Daoy (cell line): ENCODE data around the gene NBEAL1. TPM values are rescaled to one million over a fixed set of nuclear protein-coding genes. Genes with fewer than 3 reads are reported as not detected.
"Not testable (repeated sequence)": the region's sequence is repeated elsewhere in the genome, so short reads cannot be mapped to it uniquely, and the experiment has no call there.

Source experiments
- DNase-seq: peaks from one replicate; pipeline ENCODE4 v3.0.0-alpha.2; 2015; ENCODE audit warnings: low read depth
- total RNA-seq: library from RNA; depleted of rRNA; stranded (reverse); fragments of >200 nt; shearing (Covaris generic); gene quantifications from 2 replicates; pipeline ENCODE4 v1.2.3, GENCODE V29; 2014

The NBEAL1 gene
- total RNA-seq, 1 experiment from 2014 or later: 17.6 TPM

- DNase-seq: not testable (repeated sequence)
Measured at GRCh38 chr2:203110496-203110895, 95.8 kb downstream of the NBEAL1 start.

GRCh38 chr2:203112342-203112741 is 97.7 kb downstream of the NBEAL1 start:
- DNase-seq: no peak

GRCh38 chr2:203115201-203115700 is 100.6 kb downstream of the NBEAL1 start:
- DNase-seq: not testable (repeated sequence)

DNA sequence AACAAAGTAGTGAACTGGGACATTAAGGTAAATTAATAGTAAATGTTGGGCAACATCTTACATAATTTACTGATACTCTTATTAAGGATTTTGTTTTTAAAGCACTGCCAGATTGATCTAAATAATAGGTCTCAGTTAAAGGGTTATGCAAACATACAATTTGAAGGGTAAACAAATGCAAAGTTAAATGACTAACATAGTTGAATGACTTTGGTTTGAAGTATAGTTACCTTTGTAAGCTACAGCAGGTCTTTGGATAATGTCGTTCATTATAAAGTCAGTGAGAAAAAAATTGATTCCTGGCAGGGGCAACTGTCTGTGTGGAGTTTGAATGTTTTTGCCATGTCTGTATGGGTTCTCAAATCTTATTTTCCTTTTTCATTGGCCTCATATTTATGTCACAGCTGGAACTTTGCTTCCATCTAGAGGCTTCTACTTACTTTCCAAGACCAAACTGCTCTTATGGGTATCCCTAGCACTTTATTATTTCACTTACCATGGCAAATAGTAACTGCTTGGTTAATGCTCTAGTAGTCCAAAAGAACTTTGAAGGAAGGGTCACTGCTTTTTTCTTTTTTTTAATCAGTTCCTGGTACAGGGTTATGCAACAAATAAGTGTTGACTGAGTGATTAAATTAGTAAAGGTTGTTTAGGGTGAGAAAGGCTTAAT is 107.8 kb downstream of the NBEAL1 start:
- DNase-seq: no peak

DNA sequence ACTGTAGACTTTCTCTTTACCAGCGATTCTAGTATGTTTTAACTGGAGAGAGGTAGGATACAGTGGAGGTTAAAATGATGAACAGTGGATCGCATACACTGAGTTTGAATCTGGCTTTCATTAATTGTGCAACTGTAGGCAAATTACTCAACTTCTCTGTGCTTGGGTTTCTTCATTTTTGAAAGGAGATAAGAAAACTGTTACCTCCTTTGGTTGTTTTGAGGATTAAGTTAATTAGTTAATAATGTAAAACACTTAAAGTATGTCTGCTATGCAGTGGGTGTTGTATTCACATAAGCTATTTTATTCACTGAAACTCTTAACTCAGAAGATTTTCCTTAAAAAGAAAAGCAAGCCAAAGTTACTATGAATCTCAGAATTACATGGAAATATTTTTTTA is 112.3 kb downstream of the NBEAL1 start:
- no peak for DNase-seq

DNA sequence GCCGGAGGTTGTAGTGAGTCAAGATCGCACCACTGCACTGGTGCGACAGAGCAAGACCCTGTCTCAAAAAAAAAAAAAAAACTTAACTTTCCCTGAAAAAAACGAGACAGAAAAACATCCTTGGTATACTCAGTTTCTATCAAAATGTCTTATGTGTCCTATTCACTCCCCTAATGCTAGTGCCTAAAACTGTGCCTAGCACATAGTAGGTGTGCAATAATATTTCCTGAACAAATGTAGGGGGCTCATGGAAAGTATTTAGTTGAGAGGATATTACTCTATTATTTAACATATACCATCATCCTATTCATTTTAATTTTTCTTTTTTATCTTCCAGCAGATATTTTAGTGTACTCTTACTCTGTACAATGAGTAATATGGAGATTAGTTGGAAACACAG is 120.4 kb downstream of the NBEAL1 start:
- no peak for DNase-seq

- no peak for DNase-seq
Measured at GRCh38 chr2:203143391-203143790, 128.7 kb downstream of the NBEAL1 start.

DNA sequence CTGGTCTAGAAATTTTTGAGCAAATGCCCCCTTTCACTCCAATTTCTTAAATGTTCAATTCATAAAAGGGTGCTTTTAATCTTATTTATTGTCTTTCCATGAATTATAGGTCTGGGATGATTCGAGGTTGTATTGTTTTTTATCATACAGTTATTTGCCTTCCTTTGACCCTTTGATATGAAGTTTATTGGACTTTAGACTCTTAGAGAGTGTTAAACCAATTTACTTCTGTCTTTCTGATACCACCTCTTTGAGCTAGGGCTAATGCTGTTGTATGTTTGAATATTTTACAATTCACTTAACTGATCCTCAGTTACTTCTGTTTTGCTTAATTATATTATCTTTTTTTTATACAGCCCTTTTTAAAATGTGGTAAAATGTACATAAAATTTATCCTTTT is 134.5 kb downstream of the NBEAL1 start:
- no peak for DNase-seq

- no peak for DNase-seq
Measured at GRCh38 chr2:203155406-203155805, 140.7 kb downstream of the NBEAL1 start.

GRCh38 chr2:203162722-203163121 is 148.0 kb downstream of the NBEAL1 start:
- DNase-seq: not testable (repeated sequence)

DNA sequence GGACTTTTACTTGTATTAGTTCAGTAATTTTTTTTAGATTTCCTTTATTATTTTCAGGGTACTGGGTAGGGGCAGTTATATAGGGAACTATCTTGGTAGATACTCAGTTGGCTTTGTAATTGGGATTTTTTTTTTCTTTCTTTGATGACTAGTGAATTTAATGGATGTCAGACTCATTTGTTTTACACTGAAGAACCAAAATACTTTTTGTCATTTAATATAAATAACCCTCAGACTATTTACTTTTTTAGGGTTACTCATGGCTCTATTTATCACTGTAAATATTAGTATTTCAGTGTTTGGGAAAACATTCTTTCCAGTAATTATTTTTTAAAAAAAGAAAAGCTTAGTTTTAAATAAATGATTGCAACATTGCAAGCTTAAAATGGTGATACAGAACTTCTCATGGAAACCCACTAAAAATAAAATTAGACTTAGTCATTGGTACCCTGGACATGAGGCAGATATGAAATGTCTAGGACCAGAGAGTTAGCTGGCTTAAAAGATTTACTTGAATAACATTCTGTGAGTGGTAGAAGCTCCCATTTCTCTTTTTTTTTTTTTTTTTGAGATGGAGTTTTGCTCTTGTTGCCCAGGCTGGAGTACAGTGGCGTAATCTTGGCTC is 149.7 kb downstream of the NBEAL1 start:
- DNase-seq: no peak

- no peak for DNase-seq
Measured at GRCh38 chr2:203167751-203168150, 153.1 kb downstream of the NBEAL1 start.

DNA sequence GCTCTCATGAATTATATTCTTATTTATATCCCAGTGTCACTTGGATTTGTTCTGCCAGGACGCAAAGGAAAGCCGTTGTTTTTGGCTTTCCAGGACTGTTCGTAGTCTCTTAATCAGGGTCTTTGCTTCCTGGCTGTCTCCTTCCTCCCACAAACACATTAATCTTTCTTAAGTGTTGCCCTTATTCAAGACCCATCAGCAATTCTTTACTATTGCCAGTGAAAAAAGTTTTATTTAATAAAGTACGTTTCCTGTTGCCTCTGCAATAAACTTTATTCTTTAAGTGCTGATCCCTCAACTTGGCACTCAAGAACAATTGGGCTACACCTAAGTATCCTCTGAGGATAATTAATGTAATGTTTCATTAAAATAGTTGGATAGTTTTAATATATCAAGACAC is 155.8 kb downstream of the NBEAL1 start:
- no peak for DNase-seq

DNA sequence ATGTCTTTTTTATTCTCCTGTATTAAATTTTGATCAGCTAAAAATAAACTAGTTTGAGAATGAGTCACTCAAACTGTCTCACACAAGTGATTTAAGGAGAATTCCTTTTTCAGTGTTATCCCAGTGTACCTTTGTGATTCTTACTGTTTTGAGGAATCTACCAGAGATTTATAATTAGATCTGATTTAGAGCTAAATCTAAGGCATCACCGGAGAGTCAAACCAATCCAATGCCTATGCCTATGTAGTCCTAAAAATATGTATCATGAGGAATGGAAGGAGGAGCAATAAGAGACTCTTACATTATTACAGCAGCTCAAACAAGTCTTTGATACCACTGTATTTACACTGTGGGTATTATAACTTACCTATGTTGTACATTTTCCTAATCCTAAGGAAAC is 160.7 kb downstream of the NBEAL1 start:
- no peak for DNase-seq

- DNase-seq: no peak
Measured at GRCh38 chr2:203177361-203177760, 162.7 kb downstream of the NBEAL1 start.

- no peak for DNase-seq
Measured at GRCh38 chr2:203185864-203186263, 171.2 kb downstream of the NBEAL1 start.

DNA sequence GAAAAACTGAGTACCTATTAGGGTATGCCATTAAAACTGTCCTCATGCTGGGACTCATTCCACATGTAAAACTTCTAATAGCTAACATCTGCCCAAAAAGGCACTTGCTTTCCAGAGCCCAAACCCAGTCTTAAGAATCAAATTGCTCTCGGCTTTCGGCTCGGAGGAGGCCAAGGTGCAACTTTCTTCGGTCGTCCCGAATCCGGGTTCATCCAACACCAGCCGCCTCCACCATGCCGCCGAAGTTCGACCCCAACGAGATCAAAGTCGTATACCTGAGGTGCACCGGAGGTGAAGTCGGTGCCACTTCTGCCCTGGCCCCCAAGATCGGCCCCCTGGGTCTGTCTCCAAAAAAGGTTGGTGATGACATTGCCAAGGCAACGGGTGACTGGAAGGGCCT is 175.9 kb downstream of the NBEAL1 start:
- not testable (repeated sequence) for DNase-seq

GRCh38 chr2:203191026-203191425 is 176.4 kb downstream of the NBEAL1 start:
- not testable (repeated sequence) for DNase-seq

GRCh38 chr2:203191961-203192360 is 177.3 kb downstream of the NBEAL1 start:
- no peak for DNase-seq

DNA sequence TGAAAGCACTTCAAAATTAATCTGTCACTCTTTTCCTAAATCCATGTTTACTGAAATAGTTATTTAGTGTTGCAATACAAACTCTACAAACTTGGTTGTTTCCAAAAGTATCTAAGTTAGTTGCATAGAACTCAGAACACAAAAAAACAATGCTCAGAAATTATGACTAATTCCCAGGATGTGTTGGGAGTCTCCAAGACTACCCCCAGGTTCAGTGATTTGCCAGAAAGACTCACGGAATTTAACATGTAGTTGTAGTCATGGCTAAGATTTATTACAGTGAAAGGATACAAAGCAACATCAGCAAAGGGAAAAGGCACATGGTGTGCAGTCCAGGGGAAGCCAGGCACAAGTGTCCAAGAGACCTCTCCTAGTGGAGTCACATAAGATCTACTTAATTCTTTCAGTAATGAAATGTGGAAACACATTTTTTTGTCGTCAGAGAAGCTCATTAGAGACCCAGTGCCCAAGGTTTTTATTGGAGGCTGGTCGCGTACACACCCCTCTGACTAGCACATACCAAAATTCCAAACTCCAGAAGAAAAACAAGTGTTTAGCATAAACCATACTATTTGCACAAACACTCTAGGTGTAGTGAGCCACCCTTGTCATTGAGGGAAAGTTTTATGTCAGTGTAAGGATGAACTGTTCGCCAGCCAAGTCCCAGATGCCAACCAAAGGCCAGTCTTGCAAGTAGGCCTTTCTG is 180.8 kb downstream of the NBEAL1 start:
- DNase-seq: no peak

DNA sequence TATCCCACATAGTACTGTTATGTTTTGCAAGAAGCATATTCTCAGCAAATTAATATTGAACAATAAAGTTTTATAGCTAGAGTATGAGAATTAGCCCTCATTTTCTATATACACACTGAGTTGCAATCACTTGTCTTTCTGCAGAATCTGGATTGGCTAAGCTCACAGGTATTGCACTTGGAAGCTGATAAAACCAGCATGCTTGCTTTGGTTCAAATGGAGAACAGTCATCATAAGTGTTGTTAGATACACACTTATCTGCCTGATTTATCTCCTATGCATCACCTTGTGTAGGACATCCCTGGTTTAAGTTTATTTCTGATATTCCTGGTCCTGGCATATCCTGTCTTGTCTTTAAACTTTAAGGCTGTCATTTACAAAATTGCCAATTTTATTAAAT is 186.2 kb downstream of the NBEAL1 start:
- DNase-seq: no peak

DNA sequence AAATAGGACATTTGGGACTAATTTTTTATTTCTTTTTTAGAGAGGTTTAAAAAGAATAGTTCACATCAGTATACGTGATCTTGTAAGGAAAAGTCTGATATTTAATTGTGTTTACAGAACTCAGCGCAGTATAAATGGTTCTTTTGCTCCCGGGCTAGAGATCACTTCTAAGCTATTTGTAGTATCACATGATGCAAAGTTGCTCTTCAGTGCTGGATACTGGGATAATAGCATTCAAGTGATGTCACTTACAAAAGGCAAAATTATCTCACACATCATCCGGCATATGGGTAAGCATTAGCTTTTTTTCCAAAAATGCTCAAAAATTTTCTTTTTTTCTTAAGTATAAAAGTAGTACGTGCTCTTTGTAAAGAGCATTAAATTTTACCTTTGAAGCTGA is 186.8 kb downstream of the NBEAL1 start:
- DNase-seq: no peak

- DNase-seq: no peak
Measured at GRCh38 chr2:203209538-203209937, 194.9 kb downstream of the NBEAL1 start.
